Neural cell (in vitro differentiated cells): ENCODE data around the gene FAF1.

Experiments
- CTCF ChIP-seq: fragments of 450-650 bp; IDR thresholded peaks from 2 replicates; pipeline ENCODE4 v1.5.1; 2014; ENCODE audit warnings: antibody characterized with exemption, mild to moderate bottlenecking, moderate library complexity; ENCODE audit not compliant: poor library complexity, severe bottlenecking
- EP300 ChIP-seq: fragments of 450-650 bp; conservative IDR thresholded peaks from 2 replicates; pipeline ENCODE4 v1.6.1; 2014; ENCODE audit warnings: antibody characterized with exemption, mild to moderate bottlenecking, moderate library complexity; ENCODE audit not compliant: poor library complexity, severe bottlenecking
- EZH2 ChIP-seq: fragments of 200-600, 300-800 bp; shearing (Covaris generic), sonication (generic); IDR thresholded peaks from 2 replicates; pipeline ENCODE4 v1.6.1; 2014; ENCODE audit warnings: antibody characterized with exemption, low read length, borderline replicate concordance, mild to moderate bottlenecking; ENCODE audit not compliant: insufficient read depth, poor library complexity, severe bottlenecking
- MXI1 ChIP-seq: fragments of 450-650 bp; conservative IDR thresholded peaks from 2 replicates; pipeline ENCODE4 v1.6.1; 2014; ENCODE audit warnings: antibody characterized with exemption, mild to moderate bottlenecking; ENCODE audit not compliant: poor library complexity, severe bottlenecking
- POLR2AphosphoS5 ChIP-seq: IDR thresholded peaks from 2 replicates; pipeline ENCODE4 v1.6.1; 2012
- RAD21 ChIP-seq: fragments of 450-650 bp; conservative IDR thresholded peaks from 2 replicates; pipeline ENCODE4 v1.6.1; 2014; ENCODE audit warnings: antibody characterized with exemption, mild to moderate bottlenecking, moderate library complexity
- REST ChIP-seq: IDR thresholded peaks from 2 replicates; pipeline ENCODE4 v1.6.1; 2012; ENCODE audit warnings: borderline replicate concordance
- SMC3 ChIP-seq: fragments of 450-650 bp; conservative IDR thresholded peaks from 2 replicates; pipeline ENCODE4 v1.6.1; 2014; ENCODE audit warnings: antibody characterized with exemption, mild to moderate bottlenecking, moderate library complexity; ENCODE audit not compliant: poor library complexity
- TAF1 ChIP-seq: IDR thresholded peaks from 2 replicates; pipeline ENCODE4 v1.6.1; 2012; ENCODE audit warnings: low read depth

- no peak for TF ChIP-seq EP300
- TF ChIP-seq CTCF = no peak
- TF ChIP-seq REST = no peak
- peak; percentile 61 for TF ChIP-seq EZH2
- TF ChIP-seq TAF1 = no peak
- no peak for TF ChIP-seq SMC3
- no peak for TF ChIP-seq MXI1
- TF ChIP-seq POLR2AphosphoS5 = no peak
- no peak for TF ChIP-seq RAD21
These were observed 532.8 kb downstream of the FAF1 start for GRCh38 chr1:50427086-50427817.
